NCI-H774 (cell line): ENCODE measurements around the gene PRKCA.

Experiments
- DNase-seq: peaks from one replicate; lab custom pipeline; 2025; lab: John Stamatoyannopoulos, UW

Gene PRKCA

DNA sequence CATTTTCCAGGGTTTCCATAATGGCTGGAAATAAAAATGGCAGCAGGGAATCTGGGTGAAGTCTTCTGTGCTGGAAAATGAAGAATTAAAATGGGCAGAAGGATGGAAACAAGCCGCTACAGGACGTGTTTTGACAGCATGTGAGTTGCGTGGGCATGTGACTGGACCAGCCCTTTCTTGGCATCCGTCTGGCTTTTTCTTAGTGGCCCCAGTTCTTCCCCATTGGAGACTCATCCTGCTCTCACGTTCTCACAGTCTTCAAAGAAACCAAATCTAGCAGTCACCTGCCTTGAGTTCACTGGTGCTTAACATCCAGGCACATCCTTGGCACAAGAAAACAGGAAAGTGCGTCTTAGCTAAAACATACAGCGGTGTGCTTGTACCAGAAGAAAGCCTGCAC, 352.4 kb downstream of the PRKCA start:
- DNase-seq, result no peak

DNA sequence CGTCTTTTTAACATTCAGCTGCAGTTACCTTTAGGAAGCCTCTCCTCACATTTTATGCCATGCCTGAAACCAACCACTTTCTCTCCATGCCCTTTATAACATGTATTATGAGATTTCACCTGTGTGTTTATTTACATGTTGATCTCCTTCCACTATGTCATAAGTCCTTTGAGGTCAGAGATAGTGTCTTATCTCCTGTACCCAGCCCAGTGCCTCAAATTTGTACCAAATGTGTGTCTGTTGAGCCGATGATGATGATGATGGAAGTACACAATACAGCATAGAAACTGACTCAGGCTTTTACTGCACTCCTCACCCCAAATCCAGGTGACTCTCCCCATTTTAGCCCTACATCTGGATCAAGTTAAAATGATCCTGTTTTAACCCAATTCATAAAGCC, 353.0 kb downstream of the PRKCA start:
- DNase-seq, result no peak

DNA sequence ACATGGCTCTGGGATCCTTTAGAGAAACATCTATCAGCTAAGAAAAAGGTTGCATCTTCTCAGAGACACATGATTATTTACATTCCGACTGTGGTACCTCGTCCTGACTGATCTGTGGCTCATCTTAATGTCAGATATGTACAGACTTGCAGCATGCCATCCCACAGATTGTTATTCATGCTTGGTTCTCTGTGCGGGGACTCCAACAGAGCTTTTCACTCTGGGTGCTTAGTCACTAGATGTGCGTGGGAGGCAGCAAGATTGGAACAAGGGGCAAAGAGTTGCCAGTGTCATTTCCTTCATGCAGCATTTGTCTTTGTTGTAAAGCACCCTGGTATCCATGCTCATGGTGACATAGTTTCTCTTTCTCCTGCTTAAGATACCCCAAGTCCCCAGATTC, 353.4 kb downstream of the PRKCA start:
- no peak for DNase-seq

DNA sequence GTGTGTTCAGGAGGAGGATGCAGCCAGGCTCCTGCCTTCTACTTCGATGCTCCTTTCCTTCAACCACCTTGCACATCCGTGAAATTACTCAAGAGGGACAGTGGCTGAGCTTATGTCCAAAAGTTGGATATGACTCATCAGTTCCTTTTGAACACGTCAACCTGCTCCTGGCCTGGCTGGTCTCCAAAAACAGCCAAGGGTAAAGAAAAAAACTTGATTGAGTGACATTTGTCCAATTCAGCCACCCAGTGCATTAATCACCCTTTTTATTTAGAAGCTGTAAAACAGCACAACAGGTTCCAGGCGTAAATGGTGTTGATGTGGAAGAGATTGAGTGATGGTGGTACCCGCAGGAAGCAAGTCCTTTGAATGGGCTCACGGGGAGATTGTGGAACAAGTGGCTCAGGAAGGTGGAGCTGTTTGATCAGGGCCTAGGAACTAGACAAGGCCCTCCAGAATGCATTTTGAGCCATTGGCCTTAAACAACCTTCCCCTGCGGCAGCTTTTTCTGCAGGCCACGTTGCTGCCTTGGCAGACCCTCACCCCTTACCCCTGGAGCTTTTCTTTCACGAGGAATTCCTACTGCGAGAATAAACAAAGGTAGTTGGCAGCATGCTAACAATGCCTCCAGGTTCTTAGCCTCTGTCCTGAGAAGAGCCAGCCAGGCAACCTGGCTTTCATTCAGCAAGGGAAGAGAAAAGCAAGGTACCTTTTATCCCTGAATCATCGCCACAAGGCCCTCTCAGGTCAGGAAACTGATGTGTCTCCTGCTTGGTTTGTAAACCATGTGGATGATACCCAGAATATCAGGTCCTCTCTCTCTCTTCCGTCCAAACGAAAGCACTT, 359.2 kb downstream of the PRKCA start:
- DNase-seq, result peak; percentile 87

DNA sequence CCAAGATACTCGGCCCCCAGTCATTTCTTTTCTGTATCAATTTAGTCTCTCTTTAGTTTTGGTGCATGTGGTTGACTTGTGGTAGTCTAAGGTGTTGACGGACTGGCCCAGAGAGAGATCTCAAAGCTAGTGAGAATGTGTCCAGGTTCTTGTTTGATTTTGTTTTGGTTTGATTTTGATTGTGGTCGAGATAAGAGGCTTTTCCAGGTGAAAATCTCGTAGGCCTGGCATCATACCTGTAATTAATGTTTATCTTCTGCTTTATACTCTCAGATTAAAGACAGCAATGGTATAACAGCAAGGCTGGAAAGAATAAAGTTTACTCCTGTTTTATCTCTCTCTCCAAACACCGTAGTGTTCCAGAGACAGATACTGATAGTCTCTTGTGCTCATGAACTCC, 360.1 kb downstream of the PRKCA start:
- no peak for DNase-seq

DNA sequence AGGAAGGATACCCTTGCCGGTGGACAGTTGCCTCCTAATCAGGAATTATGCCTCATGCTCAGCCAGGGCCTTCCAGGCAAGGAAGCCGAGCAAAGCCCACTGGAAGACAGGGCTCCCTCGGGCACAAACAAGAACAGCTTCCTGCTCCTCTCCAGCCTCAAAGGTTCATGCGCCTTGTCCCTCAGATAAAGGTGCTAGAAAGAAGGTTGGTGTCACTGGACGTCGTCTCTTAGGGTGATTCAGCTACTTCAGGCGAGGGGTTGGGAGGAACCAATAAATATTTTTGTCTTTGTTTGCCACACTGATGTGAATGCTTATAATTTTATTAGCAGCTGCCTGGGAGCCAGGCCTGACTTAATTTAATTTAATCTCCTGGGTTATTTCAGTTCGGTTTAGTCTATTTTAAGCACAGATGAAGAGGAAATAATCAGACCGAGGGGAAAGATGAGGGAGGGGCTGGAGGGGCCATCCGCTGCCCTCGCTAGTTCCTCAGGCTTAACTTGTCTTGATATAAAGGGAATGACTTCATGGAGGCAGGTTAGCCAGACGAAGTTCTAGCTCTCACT, 360.7 kb downstream of the PRKCA start:
- no peak for DNase-seq

DNA sequence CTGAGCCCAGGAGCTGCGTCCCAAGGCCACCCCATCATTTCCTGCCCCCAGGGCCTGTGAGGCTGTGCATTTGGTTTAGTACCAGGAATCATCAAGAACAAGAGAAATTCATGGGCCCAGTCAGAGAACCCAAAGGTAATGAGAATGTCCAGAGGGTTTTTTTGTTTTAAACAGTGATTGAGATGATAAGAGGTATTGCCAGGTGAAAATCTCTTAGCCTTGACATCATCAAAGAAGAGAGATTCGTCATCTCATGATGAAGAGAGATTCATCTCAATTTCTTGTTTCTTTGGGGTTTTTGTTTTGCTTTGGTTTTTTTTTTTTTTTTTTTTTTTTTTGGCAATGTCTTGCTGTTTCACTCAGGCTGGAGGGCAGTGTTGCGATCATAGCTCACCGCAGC, 361.9 kb downstream of the PRKCA start:
- DNase-seq, result no peak

DNA sequence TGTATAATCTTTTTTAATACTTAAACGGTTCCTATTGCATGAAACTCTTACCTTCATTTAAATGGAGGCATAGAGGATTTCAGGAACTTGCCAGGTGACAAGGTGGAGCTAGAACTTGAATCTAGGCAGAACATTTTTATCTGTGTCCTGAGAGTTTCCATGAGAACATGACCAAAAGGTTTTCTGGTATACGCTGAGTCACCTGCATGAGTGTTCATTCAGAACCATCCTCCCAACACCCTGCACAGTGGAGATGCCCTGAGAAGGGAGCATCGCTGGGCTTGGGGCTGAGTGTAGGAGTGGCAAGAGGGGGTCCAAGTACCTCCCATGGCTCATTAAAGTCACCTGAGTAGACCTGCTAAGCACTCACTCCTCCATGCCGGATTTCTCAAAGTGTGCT, 362.8 kb downstream of the PRKCA start:
- no peak for DNase-seq

DNA sequence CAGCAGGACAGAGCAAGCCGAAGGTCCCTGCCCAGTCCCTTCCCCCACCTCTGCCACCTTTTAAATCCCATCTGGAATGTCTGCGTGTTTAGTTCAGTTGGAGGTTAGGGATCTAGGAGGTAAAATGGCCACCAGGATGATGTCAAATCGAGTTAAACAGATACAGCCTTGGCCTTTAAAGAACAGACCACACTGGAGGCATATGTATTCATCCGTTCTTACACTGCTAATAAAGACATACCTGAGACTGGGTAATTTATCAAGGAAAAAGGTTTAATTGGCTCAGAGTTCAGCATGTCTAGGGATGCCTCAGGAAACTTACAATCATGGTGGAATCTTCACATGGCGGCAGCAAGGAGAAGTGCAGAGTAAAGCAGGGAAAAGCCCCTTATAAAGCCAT, 364.7 kb downstream of the PRKCA start:
- DNase-seq, result no peak

DNA sequence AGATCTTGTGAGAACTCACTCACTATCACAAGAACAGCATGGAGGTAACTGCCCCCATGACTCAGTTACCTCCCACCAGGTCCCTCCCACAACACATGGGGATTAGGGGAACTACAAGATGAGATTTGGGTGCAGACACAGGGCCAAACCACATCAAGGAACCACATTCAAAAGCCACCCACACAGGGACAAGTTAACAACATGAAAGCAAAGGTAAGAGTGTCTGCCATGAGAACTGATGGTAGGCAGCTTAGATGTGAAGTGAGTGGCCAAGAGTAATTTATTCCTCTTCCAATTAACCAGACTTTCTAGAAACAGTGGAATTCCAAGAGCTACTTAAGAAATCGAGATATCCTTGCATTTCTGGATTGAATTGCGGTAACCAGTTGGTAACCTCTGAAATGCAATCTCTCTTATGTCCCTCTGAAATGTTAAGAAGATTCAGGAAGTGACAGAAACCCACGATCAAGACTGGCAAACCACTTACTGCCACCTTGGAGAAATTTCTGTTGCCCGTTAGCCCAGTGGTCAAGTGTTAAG, 365.1 kb downstream of the PRKCA start:
- DNase-seq, result no peak

DNA sequence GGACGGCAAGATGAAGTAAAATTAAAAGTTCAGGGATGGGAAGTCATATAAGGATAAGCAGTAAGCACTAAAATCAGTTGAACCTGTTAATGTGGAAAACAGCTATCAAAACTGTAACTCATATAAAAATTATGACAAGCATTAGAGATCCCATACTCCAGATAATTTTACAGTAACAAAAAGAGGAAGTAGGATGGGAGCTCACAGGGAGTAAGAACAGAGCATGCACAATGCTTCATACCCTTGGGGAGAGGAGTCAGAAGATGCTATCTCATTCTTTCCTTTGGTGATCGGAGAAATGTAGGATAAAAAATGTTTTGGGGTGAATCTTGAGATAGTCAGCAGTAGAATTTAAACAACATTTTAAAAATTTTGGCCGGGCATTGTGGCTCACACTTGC, 367.8 kb downstream of the PRKCA start:
- no peak for DNase-seq

DNA sequence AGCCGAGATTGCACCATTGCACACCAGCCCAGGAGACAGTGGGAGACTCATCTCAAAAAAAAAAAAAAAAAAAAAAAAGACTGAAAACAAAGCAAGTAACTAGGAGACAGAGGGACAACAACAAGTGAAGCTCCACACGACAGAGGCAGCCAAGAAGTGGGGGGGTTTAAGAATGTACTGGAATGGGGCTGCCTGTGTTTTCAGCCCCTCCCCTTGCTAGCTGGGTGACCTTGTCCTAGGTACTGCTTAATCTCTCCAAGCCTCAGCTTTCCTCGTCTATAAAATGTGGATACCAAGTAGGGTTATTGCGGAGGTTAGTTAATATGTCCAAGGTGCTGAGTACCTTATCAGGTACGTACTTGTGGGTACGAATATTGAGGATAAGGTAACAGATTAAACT, 368.7 kb downstream of the PRKCA start:
- no peak for DNase-seq

DNA sequence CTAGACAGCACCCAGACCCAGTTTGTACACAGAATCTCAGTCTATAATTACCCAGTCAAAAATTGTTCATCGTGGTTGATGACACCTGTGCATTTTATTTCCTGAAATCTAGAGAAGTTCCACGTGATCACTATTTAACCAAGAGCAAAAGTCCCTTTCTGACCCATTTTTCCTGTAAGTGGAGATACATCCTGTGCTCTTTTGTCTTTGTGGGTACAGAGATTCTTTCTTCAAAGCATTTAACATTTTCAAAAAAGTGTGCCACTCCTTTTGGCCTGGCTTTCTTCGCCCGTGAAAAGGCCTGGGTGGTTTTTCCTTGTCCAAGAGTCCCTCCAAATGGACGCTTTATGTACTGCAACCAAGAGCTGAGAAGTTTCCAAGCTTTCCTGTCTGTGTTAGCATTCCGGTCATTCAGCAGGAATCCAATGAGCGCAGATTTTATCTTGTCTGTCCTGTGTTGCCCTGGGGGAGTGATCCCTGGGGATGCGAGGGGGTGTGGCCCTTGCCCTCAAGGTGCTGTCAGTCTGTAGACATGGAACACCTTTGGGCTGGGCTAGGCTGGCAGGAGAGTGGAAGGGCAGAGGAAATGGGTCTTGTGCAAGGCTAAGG, 371.4 kb downstream of the PRKCA start:
- DNase-seq, result peak; percentile 77

DNA sequence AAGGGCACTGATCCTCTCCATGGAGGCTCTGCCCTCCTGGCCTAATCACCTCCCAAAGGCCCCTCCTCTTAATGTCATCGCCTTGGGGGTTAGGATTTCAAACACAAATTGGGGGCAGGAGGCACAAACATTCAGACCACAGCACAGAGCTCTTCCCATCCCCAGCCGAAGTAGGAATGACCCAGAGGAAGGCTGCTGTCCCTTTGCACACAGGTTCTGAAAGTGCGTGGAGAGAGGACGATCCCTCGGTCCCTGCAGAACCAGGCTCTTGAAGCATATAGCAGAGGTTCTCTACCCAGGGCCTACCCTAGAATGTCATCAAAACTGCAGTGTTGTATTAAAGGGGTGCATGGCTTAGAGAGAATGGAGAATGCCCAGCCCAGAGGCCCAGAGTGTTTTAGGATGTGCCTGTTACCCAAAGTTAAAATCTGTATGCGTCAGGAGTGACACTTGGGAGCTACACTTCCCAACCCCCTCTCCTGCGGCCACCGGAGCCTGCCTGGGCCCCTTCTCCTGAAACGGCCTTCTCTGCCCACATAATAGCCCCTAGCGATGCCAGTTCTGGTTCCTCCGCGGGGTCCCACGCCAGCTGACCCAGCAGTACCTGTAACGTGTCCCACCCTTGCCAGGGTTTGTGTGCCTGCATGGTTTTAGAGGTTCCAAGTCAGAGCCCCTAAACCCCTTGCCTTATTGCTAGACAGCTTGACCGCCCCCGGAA, 373.0 kb downstream of the PRKCA start:
- DNase-seq, result no peak

DNA sequence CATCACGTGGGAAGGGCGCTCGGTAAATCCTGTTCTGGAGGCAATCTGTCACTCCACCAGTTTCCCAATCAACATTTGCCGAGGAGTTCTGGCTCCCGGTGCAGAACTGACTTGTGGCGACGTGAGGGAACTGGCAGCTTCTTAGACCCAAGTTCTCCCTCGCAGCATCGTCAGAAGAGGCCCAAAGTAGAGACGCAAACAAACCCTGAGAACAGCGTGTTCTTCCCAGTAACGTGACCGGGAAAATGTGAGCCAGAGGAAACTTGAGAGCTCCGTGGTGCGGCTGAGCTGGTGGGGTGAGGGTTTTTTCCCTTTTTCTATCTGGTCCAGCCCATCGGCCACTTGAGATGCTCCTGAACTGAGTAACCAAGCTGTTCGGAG, 373.6 kb downstream of the PRKCA start:
- DNase-seq, result no peak

DNA sequence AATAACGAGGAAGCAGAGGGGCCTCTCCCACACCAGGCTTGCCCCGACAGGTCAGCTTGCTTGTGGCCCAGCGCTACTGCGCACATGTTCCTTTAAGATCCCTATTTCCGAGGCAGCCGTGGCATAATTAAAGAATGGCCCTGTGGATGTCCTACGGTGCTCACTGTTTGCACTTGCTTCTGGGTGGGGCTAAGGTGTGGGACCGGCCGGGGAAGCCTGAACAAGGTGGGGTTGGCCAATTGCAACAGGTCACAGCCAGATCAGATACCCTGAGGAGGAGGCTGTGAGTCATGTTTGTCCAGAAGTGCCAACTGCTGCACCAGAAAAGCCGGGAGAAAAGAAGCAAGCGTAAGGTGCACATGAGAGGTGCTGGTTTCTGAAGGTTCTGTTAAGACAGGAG, 374.0 kb downstream of the PRKCA start:
- DNase-seq, result no peak

DNA sequence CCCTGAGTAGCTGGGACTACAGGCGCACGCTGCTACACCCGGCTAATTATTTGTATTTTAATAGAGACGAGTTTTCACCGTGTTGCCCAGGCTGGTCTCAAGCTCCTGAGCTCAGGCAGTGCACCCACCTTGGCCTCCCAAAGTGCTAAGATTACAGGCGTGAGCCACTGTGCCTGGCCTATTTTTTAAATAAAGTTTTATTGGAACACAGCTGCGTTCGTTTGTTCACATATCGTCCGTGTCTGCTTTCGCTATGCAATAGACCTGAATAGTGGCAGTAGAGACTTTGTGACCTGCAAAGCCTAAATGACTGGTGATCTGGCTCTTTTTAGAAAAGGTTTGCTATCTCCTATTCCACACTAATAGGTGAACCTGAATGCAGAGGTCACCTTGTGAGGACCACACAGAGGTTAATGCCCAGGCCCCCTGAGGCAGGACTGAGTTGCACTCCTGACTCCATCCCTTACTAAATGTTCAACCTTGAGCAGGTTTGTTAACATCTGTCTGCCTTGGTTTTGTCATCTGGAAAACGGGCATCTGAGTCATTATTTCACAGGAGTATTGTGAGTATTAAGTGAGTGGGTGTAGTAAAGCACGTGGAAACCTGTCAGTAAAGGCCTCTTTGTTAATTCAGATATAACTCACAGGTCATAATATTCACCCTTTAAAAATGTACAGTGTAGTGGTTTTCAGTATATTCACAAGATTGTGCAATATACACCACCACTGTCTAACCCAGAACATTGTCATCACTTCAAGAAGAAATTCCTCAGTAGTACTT, 375.0 kb downstream of the PRKCA start:
- DNase-seq, result no peak

DNA sequence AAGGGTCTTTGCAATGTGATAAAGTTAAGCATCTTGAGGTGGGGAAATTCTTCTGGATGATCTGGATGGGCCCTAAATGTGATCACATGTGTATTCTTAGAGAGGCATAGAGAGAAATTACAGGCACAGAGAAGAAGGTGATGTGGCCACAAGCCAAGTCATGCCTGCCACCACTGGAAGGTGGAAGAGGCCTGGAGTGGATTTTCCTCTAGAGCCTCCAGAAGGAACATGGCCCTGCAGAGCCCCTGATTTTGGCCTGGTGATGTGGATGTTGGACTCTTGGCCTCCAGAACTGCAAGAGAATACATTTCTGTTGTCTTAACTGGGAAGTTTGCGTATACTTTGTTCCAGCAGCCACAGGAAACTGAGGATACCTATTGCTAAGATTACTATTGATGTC, 375.6 kb downstream of the PRKCA start:
- no peak for DNase-seq

DNA sequence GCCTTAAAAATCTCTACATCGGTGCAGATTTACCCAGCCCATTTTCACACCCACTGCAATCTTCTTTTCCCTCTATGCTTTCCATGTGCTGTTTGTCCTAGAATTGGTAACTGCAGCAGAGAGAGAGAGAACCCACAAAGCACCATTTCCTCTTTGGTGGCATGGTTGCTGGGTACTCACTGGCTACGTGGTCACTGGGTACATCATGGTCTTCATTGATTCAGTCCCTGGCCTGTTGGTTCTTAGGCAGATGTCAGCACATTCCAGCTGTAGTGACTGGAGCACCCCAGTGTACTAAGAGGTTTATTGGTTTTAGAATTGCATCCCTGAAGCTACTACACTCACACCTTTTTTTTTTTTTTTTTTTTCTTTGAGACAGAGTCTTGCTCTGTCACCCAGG, 376.4 kb downstream of the PRKCA start:
- no peak for DNase-seq

DNA sequence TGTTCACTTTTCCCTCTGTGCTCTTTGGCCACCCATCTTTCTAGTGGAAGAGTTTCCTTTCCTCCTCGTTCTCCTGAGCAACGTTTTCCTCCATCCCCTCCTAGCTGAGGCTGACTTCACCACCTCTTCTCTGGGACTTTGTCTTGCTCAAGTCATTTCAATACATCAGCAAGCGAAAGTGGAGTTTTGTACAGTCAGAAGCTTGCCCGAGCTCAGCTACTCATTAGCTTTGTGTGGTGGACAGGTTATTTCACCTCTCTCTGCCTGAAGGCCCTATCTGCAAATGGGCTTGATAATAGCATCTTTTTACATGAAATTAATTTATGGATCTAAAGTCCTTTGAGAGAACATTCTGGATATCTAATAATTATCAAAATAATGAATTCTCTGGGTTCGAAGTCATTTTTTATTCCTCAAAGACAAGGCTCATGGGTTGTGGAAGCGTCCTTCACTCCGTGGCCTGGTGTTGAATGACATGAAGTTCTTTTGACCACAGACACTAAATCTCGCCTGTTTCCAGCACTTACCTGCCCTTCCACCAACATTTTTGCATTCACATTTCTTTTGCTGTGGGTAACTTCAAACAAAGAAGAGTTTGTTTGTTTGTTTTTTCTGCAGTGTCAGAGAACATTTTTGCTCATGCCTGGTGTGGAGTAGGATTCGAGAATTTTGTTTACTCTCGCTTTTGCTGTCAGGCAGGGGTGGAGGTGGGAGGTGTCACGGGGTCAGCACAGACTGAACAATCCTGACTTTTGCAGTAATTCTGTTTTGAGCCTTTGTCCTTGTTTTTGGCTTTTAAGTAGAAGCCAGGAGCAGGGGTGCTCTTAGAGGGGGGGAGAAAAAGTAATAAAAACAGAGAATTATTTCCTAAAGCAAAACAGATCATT, 377.5 kb downstream of the PRKCA start:
- DNase-seq, result no peak

DNA sequence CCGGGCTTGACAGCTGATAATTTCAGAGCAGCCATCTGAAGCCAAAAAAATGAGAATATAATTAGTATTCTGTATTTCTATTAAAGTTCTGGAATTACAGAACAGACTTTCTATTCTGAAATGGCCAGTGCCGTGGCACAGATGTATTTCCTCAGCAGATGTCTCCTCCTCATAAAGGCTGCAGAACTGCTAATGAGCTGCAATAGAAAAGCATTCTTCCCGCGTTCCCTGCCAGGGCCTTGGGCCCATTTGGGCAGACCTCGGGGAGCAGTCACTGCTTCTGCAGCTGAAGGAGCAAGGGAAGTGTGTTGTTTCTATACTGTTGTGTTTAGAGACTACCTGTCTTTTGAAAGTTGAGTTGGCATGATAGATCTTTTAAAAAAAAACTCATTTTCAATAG, 379.9 kb downstream of the PRKCA start:
- no peak for DNase-seq
